Peyer's patch (tissue), 4 donors: ENCODE results near the gene RNF150.

Experiments used
- CTCF ChIP-seq, 6 experiments: fragments of 450-650 bp in 4 of 6; fragments of 200-600 bp in 2 of 6; sonication (generic) in 1 of 6; IDR thresholded peaks; one replicate each; pipeline ENCODE4 v1.5.1; 2017 to 2019; ENCODE audit warnings: antibody characterized with exemption in 6 of 6, mild to moderate bottlenecking in 3 of 6, moderate library complexity in 1 of 6
- POLR2A ChIP-seq, 2 donors: fragments of 450-650 bp; IDR thresholded peaks; one replicate each; pipeline ENCODE4 v1.5.1; 2017; ENCODE audit warnings: antibody characterized with exemption in 2 of 2, mild to moderate bottlenecking in 2 of 2, moderate library complexity in 2 of 2

GRCh38 chr4:140857111-140857510 is 276.2 kb downstream of the RNF150 start:
- TF ChIP-seq CTCF (IDR thresholded peaks at IDR 0.05) (no peak), POLR2A (IDR thresholded peaks at IDR 0.05) (no peak)
